Dermis microvascular lymphatic vessel endothelial cell (primary cell): ENCODE data around the gene PTPRA. TPM values are rescaled to one million over a fixed set of nuclear protein-coding genes. Genes with fewer than 3 reads are reported as not detected.
"Not testable (repeated sequence)": the region's sequence is repeated elsewhere in the genome, so short reads cannot be mapped to it uniquely, and the experiment has no call there.

Experiments used
- DNase-seq, 2 donors: peaks; one replicate each; pipeline versions ENCODE4 v3.0.0 to v3.0.0-alpha.2; 2010; ENCODE audit warnings: low read depth in 2 of 2
- total RNA-seq: library from RNA; depleted of rRNA; stranded (reverse); fragments of >200 nt; gene quantifications from 2 replicates; pipeline ENCODE4 v1.2.1, GENCODE V29; 2014

Gene PTPRA
- total RNA-seq, 1 donor from 2014 or later: 18.7 TPM

DNA sequence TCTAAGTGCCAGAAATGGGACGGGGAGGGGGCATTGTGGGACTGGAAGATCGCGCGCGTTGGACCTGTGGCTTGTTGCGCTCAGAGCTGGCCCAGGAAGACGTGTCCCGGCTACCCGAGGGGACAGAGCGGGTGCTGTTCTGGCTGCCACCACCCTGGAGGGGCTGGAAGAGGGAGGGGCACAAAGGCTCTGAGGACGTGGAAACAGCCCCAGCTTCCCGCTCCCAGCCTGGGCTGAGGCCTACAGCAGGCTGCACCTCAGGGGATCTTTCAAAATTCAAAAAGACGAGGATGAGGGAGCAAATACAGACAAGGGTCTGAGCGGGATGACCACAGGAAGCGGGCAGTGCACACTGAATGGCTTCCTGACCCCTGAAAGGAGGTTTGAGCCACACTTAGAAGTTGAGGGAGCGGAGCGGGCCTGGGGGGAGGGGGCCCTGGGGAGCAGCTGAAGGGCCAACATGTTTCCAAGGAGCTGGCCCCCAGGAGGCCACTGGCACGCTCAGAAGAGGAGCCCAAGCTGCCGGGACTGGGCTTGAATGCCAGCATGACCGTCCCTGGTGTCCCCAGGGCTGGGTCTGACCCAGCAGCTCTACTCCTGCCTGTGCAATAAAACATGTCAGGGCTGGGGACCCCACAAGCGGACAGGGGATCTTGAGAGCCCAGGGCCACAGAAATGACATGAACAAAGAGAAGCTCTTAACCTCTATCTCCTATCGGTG lies 199.4 kb downstream of the PTPRA start:
- no peak for DNase-seq

DNA sequence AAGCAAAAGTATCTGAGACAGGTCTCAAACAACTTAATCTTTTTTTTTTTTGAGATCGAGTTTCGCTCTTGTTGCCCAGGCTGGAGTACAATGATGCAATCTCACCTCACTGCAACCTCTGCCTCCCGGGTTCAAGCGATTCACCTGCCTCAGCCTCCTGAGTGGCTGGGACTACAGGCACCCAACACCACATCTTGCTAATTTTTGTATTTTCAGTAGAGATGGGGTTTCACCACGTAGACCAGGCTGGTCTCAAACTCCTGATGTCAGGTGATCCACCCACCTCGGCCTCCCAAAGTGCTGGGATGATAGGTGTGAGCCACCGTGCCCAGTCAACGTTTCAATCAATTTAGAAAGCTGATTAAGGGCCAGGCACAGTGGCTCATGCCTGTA lies 200.0 kb downstream of the PTPRA start:
- DNase-seq: not testable (repeated sequence)

DNA sequence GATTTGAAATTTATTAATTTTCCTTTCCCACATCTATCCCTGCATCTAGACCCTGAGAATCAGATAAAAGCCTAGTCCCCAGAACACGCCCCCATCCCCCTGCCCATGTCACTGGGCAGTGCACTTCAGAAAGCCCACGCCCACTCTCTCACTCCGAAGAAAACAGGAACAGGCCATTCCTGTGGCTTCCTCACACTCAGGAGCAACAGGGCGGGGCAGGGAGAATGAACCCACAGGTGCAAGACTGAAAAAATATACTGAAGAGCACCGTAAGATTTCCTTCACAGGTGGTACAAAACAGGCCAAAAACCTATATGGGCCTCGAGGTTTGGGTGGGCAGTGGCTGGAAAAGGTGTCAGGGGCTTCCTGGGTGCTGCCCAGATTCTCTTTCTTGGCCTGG lies 201.5 kb downstream of the PTPRA start:
- DNase-seq: no peak

DNA sequence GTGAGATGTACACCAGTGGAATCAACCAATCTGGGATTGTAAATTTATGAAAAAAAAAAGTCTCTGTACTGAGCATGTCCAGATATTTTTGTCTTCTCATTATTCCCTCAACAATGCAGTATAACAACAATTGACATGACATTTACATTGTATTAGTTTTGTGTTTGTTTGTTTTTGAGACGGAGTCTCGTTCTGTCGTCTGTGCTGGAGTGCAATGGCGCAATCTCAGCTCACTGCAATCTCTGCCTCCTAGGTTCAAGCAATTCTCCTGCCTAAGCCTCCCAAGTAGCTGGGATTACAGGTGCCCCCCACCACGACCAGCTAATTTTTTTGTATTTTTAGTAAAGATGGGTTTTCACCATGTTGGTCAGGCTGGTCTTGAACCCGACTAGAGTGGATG lies 202.0 kb downstream of the PTPRA start:
- DNase-seq: not testable (repeated sequence)

DNA sequence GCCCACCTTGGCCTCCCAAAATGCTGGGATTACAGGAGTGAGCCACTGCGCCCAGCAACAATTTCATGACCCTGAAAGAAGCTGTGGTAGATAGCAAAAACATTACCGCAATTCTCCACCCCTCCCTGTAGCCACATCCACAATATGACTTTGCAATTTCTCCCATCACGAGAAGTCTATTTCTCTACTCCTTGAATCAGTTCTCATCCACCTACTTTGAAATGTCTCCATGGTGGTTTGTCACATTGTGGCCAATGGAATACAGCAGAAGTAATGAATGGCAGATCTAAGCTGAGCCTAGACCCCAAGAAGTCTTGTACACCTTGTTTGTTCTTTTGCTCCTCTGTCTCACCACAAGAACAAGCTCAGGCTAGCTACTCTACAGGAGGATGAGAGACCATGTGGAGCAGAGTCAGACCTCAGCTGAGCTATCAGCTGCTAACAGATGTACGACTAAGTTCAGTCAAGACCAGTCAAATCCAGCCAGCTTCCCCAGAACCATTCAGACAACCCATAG lies 204.4 kb downstream of the PTPRA start:
- no peak for DNase-seq

DNA sequence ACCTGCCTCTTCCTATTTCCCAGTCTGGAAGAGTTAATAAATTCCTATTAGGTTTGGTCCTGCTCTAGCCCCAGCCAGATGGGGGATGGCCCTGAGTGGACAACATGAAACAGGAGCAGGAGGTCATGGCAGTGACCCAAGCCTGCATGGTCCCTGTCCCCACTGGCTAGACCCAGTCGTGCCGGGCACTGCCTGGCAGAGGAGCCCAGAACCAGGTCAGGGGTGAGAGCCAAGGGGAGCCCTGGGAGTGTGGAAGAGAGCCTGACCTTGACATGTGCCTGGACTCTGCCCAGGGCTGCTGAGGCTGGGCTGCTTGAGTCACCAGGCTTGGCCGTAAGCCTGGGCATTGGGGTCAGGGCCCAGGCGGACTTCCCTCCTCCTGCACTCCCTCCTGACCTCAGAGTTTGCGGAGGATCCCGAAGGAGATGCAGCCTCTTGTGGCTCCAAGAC lies 207.7 kb downstream of the PTPRA start:
- DNase-seq: peak in 1 of 2 donors; percentile 31

DNA sequence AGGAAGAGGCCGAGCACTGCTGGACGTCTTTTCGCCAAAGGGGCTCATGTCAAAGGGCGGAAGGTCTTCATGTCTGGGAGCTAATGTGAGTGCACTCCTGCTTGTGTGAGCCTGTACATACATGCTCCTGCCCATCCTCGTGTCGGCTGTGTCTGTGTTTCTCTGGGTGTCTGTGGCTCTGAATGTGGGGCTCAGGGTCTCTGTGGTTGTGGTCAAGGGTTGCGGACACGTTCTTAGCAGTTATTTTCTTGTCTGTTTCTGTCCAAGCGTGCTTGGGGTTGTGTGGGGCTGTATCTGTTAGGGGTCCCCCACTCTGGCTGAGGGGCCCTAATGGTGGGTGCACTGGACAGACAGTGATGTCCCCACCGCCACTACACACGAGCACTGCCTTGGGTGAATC lies 208.4 kb downstream of the PTPRA start:
- DNase-seq: no peak

DNA sequence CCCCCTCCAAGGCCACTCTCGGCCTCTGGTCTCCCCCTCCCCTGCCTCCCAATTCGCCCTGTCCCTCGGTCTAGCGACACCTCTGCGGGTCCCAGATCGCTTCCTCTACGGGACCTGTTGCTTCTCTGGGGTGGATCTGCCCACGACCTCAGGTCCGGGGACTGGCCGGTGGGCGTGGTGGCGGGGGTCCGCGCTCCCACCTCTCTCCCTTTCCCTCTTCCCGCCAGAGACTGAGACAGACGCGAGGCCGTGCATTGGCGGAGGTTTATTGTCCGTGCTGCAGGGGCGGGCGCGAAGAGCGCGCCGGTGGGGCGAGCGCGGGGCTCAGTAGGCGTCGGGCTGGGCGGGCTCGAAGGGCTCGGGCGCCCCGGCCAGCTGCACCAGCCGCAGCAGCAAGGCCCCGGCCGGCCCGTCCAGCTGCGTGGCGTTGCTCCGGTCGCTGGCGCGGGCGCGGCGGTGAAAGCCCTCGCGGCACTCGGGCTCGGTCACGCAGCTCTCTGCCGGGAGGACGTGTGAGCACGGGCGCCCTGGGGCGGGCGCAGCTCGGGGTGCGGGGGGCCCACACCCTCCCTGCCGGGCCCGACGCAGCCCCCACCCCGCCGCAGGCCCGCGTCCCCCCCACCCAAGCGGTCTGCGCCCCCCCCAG lies 209.1 kb downstream of the PTPRA start:
- DNase-seq: no peak

DNA sequence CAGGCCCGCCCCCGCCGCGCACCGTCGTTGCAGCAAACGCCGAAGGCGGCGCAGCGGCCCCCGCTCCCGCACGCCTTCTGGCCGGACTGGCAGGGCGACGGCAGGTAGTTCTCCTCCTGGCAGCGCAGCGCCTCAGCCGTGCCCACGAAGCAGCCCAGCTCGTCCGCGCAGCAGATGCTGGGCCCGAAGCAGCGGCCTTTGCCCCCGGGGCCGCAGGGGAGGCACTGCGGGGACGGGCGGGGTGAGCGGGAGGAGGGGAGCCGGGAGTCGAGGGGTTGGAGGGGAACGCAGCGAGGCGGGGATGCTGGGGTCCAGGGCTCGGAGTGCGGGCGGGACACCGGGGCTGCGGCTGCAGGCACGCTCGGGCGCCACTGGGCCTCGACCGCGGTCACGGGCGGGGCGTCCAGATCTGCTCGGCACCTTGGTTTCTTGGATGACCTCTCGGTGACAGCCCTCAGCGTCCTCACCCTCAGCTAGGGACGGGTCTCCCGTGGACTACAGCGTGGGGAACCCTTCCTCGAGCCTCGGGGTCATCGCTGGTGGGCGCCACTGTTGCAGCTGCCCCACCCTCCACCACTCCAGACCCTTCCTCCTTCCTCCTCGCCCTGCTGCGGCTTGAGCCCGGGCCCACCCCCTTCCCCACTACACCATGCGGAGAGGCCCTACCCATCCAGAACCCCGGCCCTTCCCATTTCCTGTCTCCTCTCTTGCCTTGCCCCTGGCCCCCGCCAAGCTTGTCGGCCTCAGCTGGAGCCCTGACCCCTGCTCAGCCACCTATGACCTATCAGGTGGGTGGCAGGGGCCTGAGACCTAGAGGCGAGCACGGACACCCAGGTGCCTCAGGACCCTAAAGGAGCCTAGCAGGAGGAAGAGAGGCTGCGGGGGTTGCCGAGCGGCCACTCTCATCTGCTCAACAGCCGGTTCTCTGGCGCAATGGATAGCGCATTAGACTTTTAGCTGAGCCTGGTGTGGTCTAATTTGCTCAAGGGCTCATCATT lies 210.0 kb downstream of the PTPRA start:
- no peak for DNase-seq

DNA sequence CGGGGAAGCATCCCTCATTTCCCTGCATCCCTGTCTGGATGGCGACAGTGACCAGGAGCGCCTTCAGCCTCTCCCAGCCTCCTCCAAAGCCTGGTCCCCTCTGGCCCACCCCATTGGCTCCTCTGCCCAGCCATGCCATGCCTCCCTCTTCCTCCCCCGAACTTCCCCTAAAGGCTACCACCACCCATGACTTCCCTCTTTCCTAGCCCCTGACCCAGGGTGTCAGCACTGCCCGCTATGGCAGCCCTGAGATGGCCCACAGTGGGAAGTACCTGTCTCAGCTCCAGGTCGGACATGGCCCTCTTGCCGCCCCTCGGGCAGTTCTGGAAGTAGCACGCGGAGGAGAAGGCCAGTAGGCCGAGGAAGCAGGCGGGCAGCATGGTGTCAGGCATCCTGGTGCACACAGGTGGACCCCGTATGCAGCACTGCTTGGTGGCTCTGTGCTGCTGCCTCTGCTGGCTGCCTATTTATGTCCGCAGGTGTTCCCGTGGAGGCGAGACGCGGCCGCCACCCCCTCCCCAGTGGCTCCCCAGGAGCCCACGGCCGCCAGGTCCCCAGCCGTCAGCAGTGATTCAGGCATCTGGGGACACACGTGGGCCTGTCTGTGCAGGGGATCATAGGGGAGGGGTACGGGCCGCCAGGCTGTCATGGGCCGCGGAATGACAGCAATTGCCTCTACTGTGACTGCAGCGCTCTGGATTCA lies 211.2 kb downstream of the PTPRA start, which contains the start of gene AVP:
TSS of gene AVP (minus strand) at position 442 of the 703 bp plus-strand sequence. CDS start at position 392, 50 bp downstream.
- DNase-seq: no peak

DNA sequence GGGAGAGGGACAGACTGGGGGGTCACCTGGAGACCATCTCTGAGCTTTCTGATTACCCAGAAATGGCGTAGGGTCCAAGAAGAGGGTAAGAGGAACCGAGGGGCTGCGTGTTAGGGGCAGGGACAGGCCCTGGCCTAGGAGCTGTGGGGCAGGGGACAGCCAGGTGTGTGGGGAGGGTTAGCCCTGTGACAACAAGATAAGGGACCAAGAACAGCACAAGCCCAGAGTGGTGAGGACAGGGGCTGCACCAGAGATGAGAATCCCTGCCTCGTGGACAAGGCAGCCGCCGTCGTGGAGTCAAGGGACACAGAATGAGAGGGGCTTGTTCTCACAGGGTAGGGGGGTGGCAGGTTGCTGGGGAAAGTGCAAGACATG lies 211.7 kb downstream of the PTPRA start:
- no peak for DNase-seq

DNA sequence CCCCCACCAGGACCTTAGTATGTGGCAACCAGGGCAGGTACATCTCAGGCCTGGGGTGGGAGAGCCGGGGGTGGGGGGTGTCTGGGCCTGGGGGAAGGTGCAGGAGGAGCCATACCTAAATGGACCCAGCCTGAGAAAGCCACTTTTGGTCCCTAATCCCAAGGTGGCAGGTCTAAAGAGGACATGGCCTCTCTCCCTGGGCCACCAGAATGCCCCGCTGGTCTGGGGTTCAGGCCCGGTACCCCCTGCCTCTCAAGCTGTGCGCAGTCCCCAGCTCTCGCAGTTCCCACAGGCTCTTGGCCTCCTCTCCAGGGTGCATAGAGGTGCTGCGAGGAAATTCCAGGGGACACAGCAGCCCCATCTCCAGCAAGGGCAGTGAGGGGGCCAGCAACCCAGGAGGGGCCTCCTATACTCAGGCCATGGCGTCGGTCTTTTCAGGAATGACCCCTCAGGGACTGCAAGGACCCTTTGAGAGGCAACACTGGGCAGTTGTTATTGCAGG lies 212.3 kb downstream of the PTPRA start:
- no peak for DNase-seq

DNA sequence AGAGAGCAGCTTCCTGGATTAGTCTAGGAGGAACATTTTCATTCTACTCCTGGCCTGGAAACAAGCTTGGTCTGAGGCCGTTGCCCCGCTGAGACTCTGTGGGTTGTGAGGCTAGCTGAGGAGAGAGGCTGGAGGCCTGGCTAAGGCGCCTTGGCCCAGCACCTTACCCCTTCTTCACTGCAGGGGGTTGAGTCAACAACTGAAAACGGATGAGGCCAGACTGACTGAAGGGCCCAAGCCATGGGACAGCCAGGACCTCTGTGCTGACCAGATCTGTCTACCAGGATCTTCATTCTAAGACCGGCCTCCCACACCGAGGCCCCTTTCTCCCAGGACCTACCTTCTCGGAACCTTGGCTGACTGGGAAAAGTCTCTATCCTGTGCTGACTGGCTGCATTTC lies 214.8 kb downstream of the PTPRA start:
- DNase-seq: no peak

Other genes with a start within 250 kb of the PTPRA start
- gene NOP56, start 220.8 kb upstream of the PTPRA start, total RNA-seq: 104 and 120 TPM in 2 replicates
- gene IDH3B, start 209.3 kb upstream of the PTPRA start, total RNA-seq: 113 and 114 TPM in 2 replicates
- 0.77 and 4.7 TPM in 2 replicates for gene EBF4, start 180.7 kb upstream of the PTPRA start, total RNA-seq
- gene CPXM1, start 72.9 kb upstream of the PTPRA start, total RNA-seq: 0.13 and 0.63 TPM in 2 replicates
- not detected in 2 replicates for gene C20orf141, start 58.5 kb upstream of the PTPRA start, total RNA-seq
- not detected in 2 replicates for gene TMEM239, start 57.1 kb upstream of the PTPRA start, total RNA-seq
- gene PCED1A, start 32.8 kb upstream of the PTPRA start, total RNA-seq: 9.6 and 20.2 TPM in 2 replicates
- gene VPS16, start 32.7 kb upstream of the PTPRA start, total RNA-seq: 32.5 and 36.5 TPM in 2 replicates
- gene GNRH2, start 170.1 kb downstream of the PTPRA start, total RNA-seq: not detected in 2 replicates
- 29.6 and 32.7 TPM in 2 replicates for gene MRPS26, start 172.6 kb downstream of the PTPRA start, total RNA-seq
- gene OXT, start 198.1 kb downstream of the PTPRA start, total RNA-seq: not detected in 2 replicates
- gene AVP, start 211.2 kb downstream of the PTPRA start, total RNA-seq: not detected in 2 replicates